ENCODE measurements around the gene MCF2L. TPM values are rescaled to one million over a fixed set of nuclear protein-coding genes. Genes with fewer than 3 reads are reported as not detected.

The MCF2L gene
- total RNA-seq, 1 donor from 2014 or later, result 12.3 TPM

- DNase-seq (ENCODE audit: low read depth), result no peak
- no peaks in the 10 kb centered on the region for H3K36me3 ChIP-seq (ENCODE audit: control insufficient read depth, insufficient read depth, low read length)
- no peak overlapping the region for H3K4me3 ChIP-seq (ENCODE audit: low read depth, low read length)
- TF ChIP-seq, protein P1, sequence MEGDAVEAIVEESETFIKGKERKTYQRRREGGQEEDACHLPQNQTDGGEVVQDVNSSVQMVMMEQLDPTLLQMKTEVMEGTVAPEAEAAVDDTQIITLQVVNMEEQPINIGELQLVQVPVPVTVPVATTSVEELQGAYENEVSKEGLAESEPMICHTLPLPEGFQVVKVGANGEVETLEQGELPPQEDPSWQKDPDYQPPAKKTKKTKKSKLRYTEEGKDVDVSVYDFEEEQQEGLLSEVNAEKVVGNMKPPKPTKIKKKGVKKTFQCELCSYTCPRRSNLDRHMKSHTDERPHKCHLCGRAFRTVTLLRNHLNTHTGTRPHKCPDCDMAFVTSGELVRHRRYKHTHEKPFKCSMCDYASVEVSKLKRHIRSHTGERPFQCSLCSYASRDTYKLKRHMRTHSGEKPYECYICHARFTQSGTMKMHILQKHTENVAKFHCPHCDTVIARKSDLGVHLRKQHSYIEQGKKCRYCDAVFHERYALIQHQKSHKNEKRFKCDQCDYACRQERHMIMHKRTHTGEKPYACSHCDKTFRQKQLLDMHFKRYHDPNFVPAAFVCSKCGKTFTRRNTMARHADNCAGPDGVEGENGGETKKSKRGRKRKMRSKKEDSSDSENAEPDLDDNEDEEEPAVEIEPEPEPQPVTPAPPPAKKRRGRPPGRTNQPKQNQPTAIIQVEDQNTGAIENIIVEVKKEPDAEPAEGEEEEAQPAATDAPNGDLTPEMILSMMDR (IDR thresholded peaks at IDR 0.05; ENCODE audit: insufficient read depth, low read length, poor library complexity, severe bottlenecking), result no peak
- no peaks in the 10 kb centered on the region for H3K27me3 ChIP-seq (ENCODE audit: control insufficient read depth, insufficient read depth, low read length)
Measured at GRCh38 chr13:113036401-113036800, 67.4 kb downstream of the MCF2L start.

DNA sequence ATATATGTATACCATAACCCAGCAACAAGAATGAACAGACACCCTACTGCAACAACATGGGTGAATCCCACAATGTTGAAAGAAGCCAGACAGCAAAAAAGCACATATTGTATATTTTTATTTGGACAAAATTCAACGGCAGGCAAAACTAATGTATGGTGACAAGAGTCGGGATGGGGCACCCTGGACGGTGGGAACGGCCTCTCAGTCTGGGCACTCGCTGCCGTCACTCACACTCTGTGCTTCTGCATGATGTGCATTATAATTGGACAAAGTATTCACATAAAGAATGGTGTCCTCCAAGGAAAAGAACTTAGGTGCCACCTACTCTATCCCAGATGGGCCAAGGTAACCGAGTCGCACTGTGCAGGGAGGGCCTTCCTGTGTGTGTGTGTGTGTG, 71.0 kb downstream of the MCF2L start:
- no peak overlapping the region for H3K4me3 ChIP-seq (ENCODE audit: low read depth, low read length)
- TF ChIP-seq, protein P1 (IDR thresholded peaks at IDR 0.05; ENCODE audit: insufficient read depth, low read length, poor library complexity, severe bottlenecking), result no peak
- H3K36me3 ChIP-seq (ENCODE audit: control insufficient read depth, insufficient read depth, low read length), result no peaks in the 10 kb centered on the region
- no peaks in the 10 kb centered on the region for H3K27me3 ChIP-seq (ENCODE audit: control insufficient read depth, insufficient read depth, low read length)
- no peak for DNase-seq (ENCODE audit: low read depth)

- H3K36me3 ChIP-seq (ENCODE audit: control insufficient read depth, insufficient read depth, low read length), result no peaks in the 10 kb centered on the region
- TF ChIP-seq, protein P1 (IDR thresholded peaks at IDR 0.05; ENCODE audit: insufficient read depth, low read length, poor library complexity, severe bottlenecking), result no peak
- H3K4me3 ChIP-seq (ENCODE audit: low read depth, low read length), result no peak overlapping the region
- no peak for DNase-seq (ENCODE audit: low read depth)
- no peaks in the 10 kb centered on the region for H3K27me3 ChIP-seq (ENCODE audit: control insufficient read depth, insufficient read depth, low read length)
Measured at GRCh38 chr13:113040597-113041292, 71.7 kb downstream of the MCF2L start.

DNA sequence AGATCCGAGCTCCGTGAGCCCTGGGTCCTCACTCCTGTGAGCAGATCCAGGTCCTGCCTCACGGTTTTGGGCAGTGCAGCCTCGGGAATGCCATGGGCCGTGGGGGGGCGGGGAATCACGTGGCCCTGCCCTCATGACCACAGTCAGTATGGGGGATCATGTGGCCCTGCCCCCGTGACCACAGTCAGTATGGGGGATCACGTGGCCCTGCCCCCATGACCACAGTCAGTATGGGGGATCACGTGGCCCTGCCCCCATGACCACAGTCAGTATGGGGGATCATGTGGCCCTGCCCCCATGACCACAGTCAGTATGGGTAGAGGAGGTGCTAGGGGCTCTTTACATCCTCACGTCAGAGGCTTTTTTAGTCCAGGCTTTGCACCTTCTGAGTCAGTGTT, 72.3 kb downstream of the MCF2L start:
- TF ChIP-seq, protein P1 (IDR thresholded peaks at IDR 0.05; ENCODE audit: insufficient read depth, low read length, poor library complexity, severe bottlenecking), result no peak
- no peaks in the 10 kb centered on the region for H3K36me3 ChIP-seq (ENCODE audit: control insufficient read depth, insufficient read depth, low read length)
- no peaks in the 10 kb centered on the region for H3K27me3 ChIP-seq (ENCODE audit: control insufficient read depth, insufficient read depth, low read length)
- no peak for DNase-seq (ENCODE audit: low read depth)
- no peak overlapping the region for H3K4me3 ChIP-seq (ENCODE audit: low read depth, low read length)

DNA sequence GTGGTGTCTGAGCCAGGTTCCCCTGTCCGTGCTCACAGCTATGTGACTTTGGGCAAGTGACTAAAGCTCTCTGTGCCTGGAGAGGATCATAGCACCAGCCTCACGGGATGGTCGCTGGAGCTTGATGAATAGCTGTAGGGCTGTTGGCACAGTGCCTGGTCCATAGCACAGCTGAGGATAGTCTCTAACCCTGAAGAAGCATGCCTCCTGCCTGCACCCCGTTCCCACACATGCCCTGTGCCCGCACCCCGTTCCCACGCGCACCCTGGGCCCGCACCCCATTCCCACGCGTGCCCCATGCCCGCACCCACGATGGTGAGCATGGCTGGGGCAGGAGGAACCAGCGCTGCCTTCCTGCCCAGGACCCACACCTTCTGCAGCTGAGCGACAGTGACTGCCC, 72.9 kb downstream of the MCF2L start:
- TF ChIP-seq, protein P1 (IDR thresholded peaks at IDR 0.05; ENCODE audit: insufficient read depth, low read length, poor library complexity, severe bottlenecking), result no peak
- no peak for DNase-seq (ENCODE audit: low read depth)
- Histone ChIP-seq H3K4me3 (ENCODE audit: low read depth, low read length) (no peak overlapping the region), H3K36me3 (ENCODE audit: control insufficient read depth, insufficient read depth, low read length) (no peaks in the 10 kb centered on the region), H3K27me3 (ENCODE audit: control insufficient read depth, insufficient read depth, low read length) (no peaks in the 10 kb centered on the region)

DNA sequence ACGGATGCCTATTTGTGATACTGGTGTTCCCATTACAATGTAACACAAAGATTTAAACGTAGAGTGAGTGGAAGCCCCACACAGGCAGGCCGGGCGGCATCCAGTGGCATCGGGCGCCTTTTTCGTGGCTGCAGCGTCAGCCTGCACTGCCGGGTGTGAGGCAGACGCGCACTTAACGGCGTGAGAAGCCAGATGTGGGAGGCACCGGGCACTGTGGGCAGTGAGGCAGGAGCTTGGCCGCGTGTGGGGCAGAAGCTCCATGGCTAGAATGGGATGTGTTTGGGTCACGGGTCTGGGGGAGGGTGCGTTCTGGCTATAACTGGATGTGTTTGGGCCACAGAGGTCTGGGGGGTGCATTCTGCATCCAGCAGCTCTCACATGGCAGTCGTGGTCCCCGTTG, 73.4 kb downstream of the MCF2L start:
- TF ChIP-seq, protein P1 (IDR thresholded peaks at IDR 0.05; ENCODE audit: insufficient read depth, low read length, poor library complexity, severe bottlenecking), result no peak
- DNase-seq (ENCODE audit: low read depth), result no peak
- Histone ChIP-seq H3K27me3 (ENCODE audit: control insufficient read depth, insufficient read depth, low read length) (no peaks in the 10 kb centered on the region), H3K4me3 (ENCODE audit: low read depth, low read length) (no peak overlapping the region), H3K36me3 (ENCODE audit: control insufficient read depth, insufficient read depth, low read length) (no peaks in the 10 kb centered on the region)
